GM12878 (cell line): Measurements from ENCODE around the gene PTPN14. TPM values are rescaled to one million over a fixed set of nuclear protein-coding genes. Genes with fewer than 3 reads are reported as not detected.

Experiments used
- ATAC-seq: fragments of 200-7000 bp; cut with Tn5 transposase; 3 replicates; pipeline ENCODE4 v1.9.1; 2020; ENCODE audit warnings: mild to moderate bottlenecking, moderate library complexity
- BruUV-seq: library from RNA; stranded (reverse); fragments of 400-500 nt; replicated peaks from 2 replicates; lab custom pipeline; 2021; lab: Mats Ljungman, UMichigan
- CTCF ChIA-PET: fragments of 300-600 bp; sonication (Branson Sonifier 250); formaldehyde crosslinking; extraction: SDS; loops from one replicate; lab custom pipeline; 2021; ENCODE audit warnings: inconsistent platforms; lab: Yijun Ruan, JAX
- POLR2A ChIA-PET: fragments of 350-600 bp; formaldehyde crosslinking; extraction: SDS; loops from one replicate; lab custom pipeline; 2021; ENCODE audit warnings: inconsistent platforms; lab: Charles Lee
- RAD21 ChIA-PET: fragments of 300-600 bp; sonication (Branson Sonifier 250); formaldehyde crosslinking; loops from one replicate; lab custom pipeline; 2023; ENCODE audit warnings: antibody characterized with exemption; ENCODE audit not compliant: unreplicated experiment; lab: Charles Lee
- SMC1A ChIA-PET: fragments of 300-600 bp; sonication (Branson Sonifier 250); formaldehyde crosslinking; loops from one replicate; lab custom pipeline; 2023; ENCODE audit not compliant: unreplicated experiment, uncharacterized antibody; lab: Charles Lee
- DNase-seq: peaks from one replicate; pipeline ENCODE4 v3.0.0-alpha.2; 2011; ENCODE audit warnings: low read depth, low spot score
- FAIRE-seq: peaks from 3 replicates; lab custom pipeline; 2011; peaks lifted over from hg19 to GRCh38; lab: Jason Lieb, UNC
- H2AFZ ChIP-seq: 2 replicates; pipeline ENCODE4 v1.6.0; 2011; ENCODE audit warnings: low read depth, low read length, control low read depth; ENCODE audit not compliant: control insufficient read depth
- H3K27ac ChIP-seq: 2 replicates; pipeline ENCODE4 v1.5.1; 2011; ENCODE audit warnings: control low read depth; ENCODE audit not compliant: control insufficient read depth, insufficient read depth
- H3K27me3 ChIP-seq, 2 experiments: replicated peaks in 1 of 2; 2 replicates each; pipeline versions ENCODE4 v1.6.0 to v1.6.1; 2011; ENCODE audit warnings: low read length in 1 of 2; ENCODE audit not compliant: control insufficient read depth in 2 of 2, insufficient read depth in 2 of 2
- H3K36me3 ChIP-seq, 2 experiments: 2 replicates each; pipeline ENCODE4 v1.5.1; 2011; ENCODE audit warnings: low read length in 1 of 2; ENCODE audit not compliant: control insufficient read depth in 2 of 2, insufficient read depth in 2 of 2
- H3K4me1 ChIP-seq: 2 replicates; pipeline ENCODE4 v1.6.1; 2011; ENCODE audit warnings: mild to moderate bottlenecking, low read length, moderate library complexity, mixed read lengths; ENCODE audit not compliant: control insufficient read depth, insufficient read depth
- H3K4me2 ChIP-seq: 2 replicates; pipeline ENCODE4 v1.6.0; 2011; ENCODE audit warnings: control low read depth; ENCODE audit not compliant: control insufficient read depth, insufficient read depth
- H3K4me3 ChIP-seq: fragments of 200-600 bp; sonication (generic); 2 replicates; pipeline ENCODE4 v1.5.1; 2016
- H3K79me2 ChIP-seq: 2 replicates; pipeline ENCODE4 v1.6.0; 2011; ENCODE audit warnings: low read length; ENCODE audit not compliant: control insufficient read depth, insufficient read depth
- H3K9ac ChIP-seq: 2 replicates; pipeline ENCODE4 v1.8.0; 2011; ENCODE audit warnings: low read length, control low read depth, mixed read lengths; ENCODE audit not compliant: control insufficient read depth, insufficient read depth
- H3K9me3 ChIP-seq: replicated peaks from 3 replicates; pipeline ENCODE4 v1.5.1; 2011; ENCODE audit warnings: mild to moderate bottlenecking, low read length; ENCODE audit not compliant: control insufficient read depth, insufficient read depth
- H4K20me1 ChIP-seq: 2 replicates; pipeline ENCODE4 v1.6.0; 2011; ENCODE audit not compliant: control insufficient read depth, insufficient read depth
- HDAC6 ChIP-seq: fragments of 200-600 bp; sonication (generic); IDR thresholded peaks from one replicate; pipeline ENCODE4 v1.8.0; 2017; ENCODE audit warnings: antibody characterized with exemption; ENCODE audit not compliant: unreplicated experiment
- JUND ChIP-seq: IDR thresholded peaks from 2 replicates; pipeline ENCODE4 v1.6.1; 2012; ENCODE audit warnings: low read depth, mild to moderate bottlenecking, low read length, improper control_type of control experiment, moderate library complexity
- KLF5 ChIP-seq: fragments of 450-650 bp; IDR thresholded peaks from 2 replicates; pipeline ENCODE4 v1.6.1; 2014; ENCODE audit warnings: mild to moderate bottlenecking; ENCODE audit not compliant: partially characterized antibody
- MEF2A ChIP-seq: IDR thresholded peaks from 2 replicates; pipeline ENCODE4 v1.6.1; 2011; ENCODE audit warnings: low read depth, mild to moderate bottlenecking, low read length, moderate library complexity; ENCODE audit not compliant: insufficient read depth
- NFXL1 ChIP-seq: fragments of 450-650 bp; IDR thresholded peaks from 2 replicates; pipeline ENCODE4 v1.6.1; 2017; ENCODE audit warnings: antibody characterized with exemption, mild to moderate bottlenecking, borderline replicate concordance
- WGBS: methylation state at CpG from one replicate; pipeline ENCODE4 v1.1.6; 2016; ENCODE audit warnings: low lambda C conversion rate; ENCODE audit not compliant: insufficient replicate concordance, insufficient coverage; ENCODE audit errors: missing lambda C conversion rate; 5-methylcytosine and 5-hydroxymethylcytosine counted together
- in situ Hi-C: fragments of 300-500 bp; cut with MboI; formaldehyde crosslinking; loops from 9 replicates; pipeline ENCODE4 v1.14.3; 2018; ENCODE audit warnings: mixed read lengths
- intact Hi-C: fragments of 100-400 bp; cut with micrococcal nuclease; formaldehyde crosslinking; loops from one replicate; pipeline ENCODE4 v1.14.2; 2022; ENCODE audit not compliant: unreplicated experiment
- polyA plus RNA-seq, 11 experiments: library from polyadenylated mRNA; depleted of rRNA in 4 of 11; unstranded in 6 of 11; stranded (reverse) in 5 of 11; fragments of >200 nt; fragmentation: Nextera tagmentation in 4 of 11; fragmentation: Illumina TruSeq in 1 of 11; extraction: Ambion mirVana in 4 of 11; extraction: Trizol in 1 of 11; gene quantifications; 1 replicate in 1 of 11; 2 replicates in 10 of 11; pipeline versions ENCODE4 v1.2.1 to v1.2.3, GENCODE V29; 2011 to 2016; ENCODE audit warnings: inconsistent platforms in 2 of 11, missing spikeins in 2 of 11, low read depth in 1 of 11
- total RNA-seq, 4 experiments: library from RNA; depleted of rRNA in 3 of 4; stranded (reverse); fragments of >200 nt in 3 of 4; fragmentation: Illumina TruSeq in 1 of 4; extraction: Trizol in 1 of 4; gene quantifications; 2 replicates each; pipeline versions ENCODE4 v1.2.1 to v1.2.3, GENCODE V29; 2013 to 2021
- TF ChIP-seq, protein P1 (sequence below): fragments of 150-350 bp; IDR thresholded peaks from 2 replicates; pipeline ENCODE4 v1.6.1; 2014; ENCODE audit warnings: mild to moderate bottlenecking, low read depth, low read length
- TF ChIP-seq, protein P2 (sequence below): IDR thresholded peaks from 2 replicates; pipeline ENCODE4 v1.6.1; 2012; ENCODE audit warnings: low read depth, low read length, improper control_type of control experiment

Gene PTPN14
- total and polyA plus RNA-seq, 10 of the 15 experiments (the other 5 are each of a cell fraction or from before 2014, with no cell fraction given), result 0.05 to 5.1 (median 0.44) TPM

DNA sequence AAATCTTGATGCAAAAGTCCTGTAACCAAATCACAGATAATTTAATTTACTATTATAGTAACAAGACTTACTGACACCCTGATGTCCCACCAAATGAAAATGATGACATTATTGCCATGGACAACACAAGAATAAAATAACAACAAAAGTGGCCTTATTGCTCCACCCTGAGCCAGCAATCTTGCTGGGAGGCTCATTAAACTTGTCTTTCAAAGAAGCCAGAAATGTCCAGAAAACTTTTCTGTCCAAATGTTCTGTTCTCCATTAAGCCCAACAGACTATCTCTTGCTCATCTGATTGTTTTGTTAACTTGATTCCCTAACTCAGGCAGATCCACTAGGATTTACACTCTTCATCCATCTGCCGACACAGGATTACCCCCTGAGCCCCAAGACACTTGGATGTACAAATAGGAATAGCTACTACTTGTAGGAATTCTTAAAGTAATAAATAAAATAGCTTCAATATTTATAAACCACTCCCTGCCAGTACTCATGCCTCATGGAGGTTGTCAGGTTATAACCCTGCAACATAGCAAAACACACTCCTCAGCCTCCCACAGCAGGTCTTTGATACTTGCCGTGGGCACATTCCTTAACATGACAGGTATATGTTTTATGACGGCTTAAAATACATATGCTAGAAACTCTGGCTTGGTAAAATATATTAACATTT is 84.9 kb downstream of the PTPN14 start:
- WGBS, result 42% methylated on average over 3 of the region's 3 CpGs
- ChIA-PET CTCF (interaction anchor here (1.4 to 1.8 kb wide), 2 partner anchors 10 to 13 kb away, joined by 5 to 10 read pairs; no protein-coding TSS in a partner anchor), RAD21 (no interaction called here), SMC1A (interaction anchor here (0.6 to 1.0 kb wide), 2 partner anchors 11 to 61 kb away, joined by 3 read pairs; no protein-coding TSS in a partner anchor)
- in situ Hi-C loops, result no loop called here
- Histone ChIP-seq H3K4me3 (no peak overlapping the region), H3K4me1 (no peaks in the 10 kb centered on the region), H3K27ac (no peak overlapping the region), H3K4me2 (no peak overlapping the region), H3K9me3 (no peaks in the 10 kb centered on the region), H3K79me2 (no peaks in the 10 kb centered on the region), H3K27me3 (no peaks in the 10 kb centered on the region; a peak in 1 of 4 replicates), H2AFZ (no peak overlapping the region), H4K20me1 (no peaks in the 10 kb centered on the region), H3K9ac (no peak overlapping the region)
- no peak for DNase-seq
- intact Hi-C loops, result no loop called here
- no peak for FAIRE-seq
- no TSS peak for BruUV-seq
- no peak for ATAC-seq
- TF ChIP-seq JUND, result no peak
- TF ChIP-seq, protein P1, sequence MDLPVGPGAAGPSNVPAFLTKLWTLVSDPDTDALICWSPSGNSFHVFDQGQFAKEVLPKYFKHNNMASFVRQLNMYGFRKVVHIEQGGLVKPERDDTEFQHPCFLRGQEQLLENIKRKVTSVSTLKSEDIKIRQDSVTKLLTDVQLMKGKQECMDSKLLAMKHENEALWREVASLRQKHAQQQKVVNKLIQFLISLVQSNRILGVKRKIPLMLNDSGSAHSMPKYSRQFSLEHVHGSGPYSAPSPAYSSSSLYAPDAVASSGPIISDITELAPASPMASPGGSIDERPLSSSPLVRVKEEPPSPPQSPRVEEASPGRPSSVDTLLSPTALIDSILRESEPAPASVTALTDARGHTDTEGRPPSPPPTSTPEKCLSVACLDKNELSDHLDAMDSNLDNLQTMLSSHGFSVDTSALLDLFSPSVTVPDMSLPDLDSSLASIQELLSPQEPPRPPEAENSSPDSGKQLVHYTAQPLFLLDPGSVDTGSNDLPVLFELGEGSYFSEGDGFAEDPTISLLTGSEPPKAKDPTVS, result no peak
- no peak for TF ChIP-seq HDAC6
- TF ChIP-seq MEF2A, result no peak
- no peak for TF ChIP-seq NFXL1
- TF ChIP-seq, protein P2, sequence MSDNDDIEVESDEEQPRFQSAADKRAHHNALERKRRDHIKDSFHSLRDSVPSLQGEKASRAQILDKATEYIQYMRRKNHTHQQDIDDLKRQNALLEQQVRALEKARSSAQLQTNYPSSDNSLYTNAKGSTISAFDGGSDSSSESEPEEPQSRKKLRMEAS, result no peak
- no peak for TF ChIP-seq KLF5
- TF ChIP-seq, all 136 proteins: peak for 0
- H3K36me3 ChIP-seq, result no peaks in the 10 kb centered on the region
- POLR2A ChIA-PET, result interaction anchor here (0.9 kb wide), 1 partner anchor 52 kb away, joined by 3 read pairs; no protein-coding TSS in a partner anchor
